Measurements from ENCODE around the gene TEC. TPM values are rescaled to one million over a fixed set of nuclear protein-coding genes. Genes with fewer than 3 reads are reported as not detected.

The TEC gene
- polyA plus RNA-seq, 1 of the 3 experiments (the other 2 are of a cell fraction), result 0.85 TPM

- Histone ChIP-seq H3K9ac (no peak overlapping the region), H3K36me3 (replicated peaks in 1 of 2; ENCODE audit: control insufficient read depth in 1 of 2, insufficient read depth in 2 of 2, low read length in 1 of 2) (no peaks in the 10 kb centered on the region), H3K9me2 (no peaks in the 10 kb centered on the region), H3K27ac (ENCODE audit: low read depth in 2 of 2, low read length in 1 of 2) (no peak overlapping the region), H4K20me1 (ENCODE audit: insufficient read depth) (no peaks in the 10 kb centered on the region), H3K79me2 (ENCODE audit: insufficient read depth) (no peaks in the 10 kb centered on the region), H2AFZ (ENCODE audit: low read depth) (no peak overlapping the region), H3K4me1 (ENCODE audit: control insufficient read depth in 1 of 2, insufficient read depth in 2 of 2, low read depth in 1 of 2, low read length in 1 of 2) (no peaks in the 10 kb centered on the region), H3K27me3 (ENCODE audit: insufficient read depth) (no peaks in the 10 kb centered on the region), H3F3A (replicated peaks; ENCODE audit: insufficient read depth) (no peaks in the 10 kb centered on the region), H3K4me3 (ENCODE audit: low read depth in 2 of 2, low read length in 1 of 2) (no peak overlapping the region), H3K4me2 (no peak overlapping the region), H3K9me3 (no peaks in the 10 kb centered on the region)
- ChIA-PET CTCF (interaction anchor here (0.6 to 1.1 kb wide), 2 partner anchors 14 to 178 kb away, joined by 3 read pairs; no protein-coding TSS in a partner anchor), POLR2A (no interaction called here)
- no peak for DNase-seq
- 91% methylated on average over 5 of the region's 5 CpGs for WGBS (ENCODE audit: low lambda C conversion rate)
- no peak for TF ChIP-seq TEAD4 (IDR thresholded peaks at IDR 0.05; ENCODE audit: borderline replicate concordance, insufficient read depth)
- no peak for TF ChIP-seq TAF1 (IDR thresholded peaks at IDR 0.05; ENCODE audit: borderline replicate concordance, low read depth, low read length)
- TF ChIP-seq, protein P1, sequence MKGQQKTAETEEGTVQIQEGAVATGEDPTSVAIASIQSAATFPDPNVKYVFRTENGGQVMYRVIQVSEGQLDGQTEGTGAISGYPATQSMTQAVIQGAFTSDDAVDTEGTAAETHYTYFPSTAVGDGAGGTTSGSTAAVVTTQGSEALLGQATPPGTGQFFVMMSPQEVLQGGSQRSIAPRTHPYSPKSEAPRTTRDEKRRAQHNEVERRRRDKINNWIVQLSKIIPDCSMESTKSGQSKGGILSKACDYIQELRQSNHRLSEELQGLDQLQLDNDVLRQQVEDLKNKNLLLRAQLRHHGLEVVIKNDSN (IDR thresholded peaks at IDR 0.05; ENCODE audit: borderline replicate concordance, low read depth), result no peak
- no peak for TF ChIP-seq TCF12 (IDR thresholded peaks at IDR 0.05)
- TF ChIP-seq, protein P2, sequence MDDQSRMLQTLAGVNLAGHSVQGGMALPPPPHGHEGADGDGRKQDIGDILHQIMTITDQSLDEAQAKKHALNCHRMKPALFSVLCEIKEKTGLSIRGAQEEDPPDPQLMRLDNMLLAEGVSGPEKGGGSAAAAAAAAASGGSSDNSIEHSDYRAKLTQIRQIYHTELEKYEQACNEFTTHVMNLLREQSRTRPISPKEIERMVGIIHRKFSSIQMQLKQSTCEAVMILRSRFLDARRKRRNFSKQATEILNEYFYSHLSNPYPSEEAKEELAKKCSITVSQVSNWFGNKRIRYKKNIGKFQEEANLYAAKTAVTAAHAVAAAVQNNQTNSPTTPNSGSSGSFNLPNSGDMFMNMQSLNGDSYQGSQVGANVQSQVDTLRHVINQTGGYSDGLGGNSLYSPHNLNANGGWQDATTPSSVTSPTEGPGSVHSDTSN (IDR thresholded peaks at IDR 0.05), result no peak
- no peak for TF ChIP-seq RCOR1 (IDR thresholded peaks at IDR 0.05; ENCODE audit: low read length)
- no peak for TF ChIP-seq POLR2AphosphoS5 (IDR thresholded peaks at IDR 0.05; ENCODE audit: low read depth, low read length)
- TF ChIP-seq FOXM1 (IDR thresholded peaks at IDR 0.05; ENCODE audit: low read depth), result no peak
- TF ChIP-seq, protein P3, sequence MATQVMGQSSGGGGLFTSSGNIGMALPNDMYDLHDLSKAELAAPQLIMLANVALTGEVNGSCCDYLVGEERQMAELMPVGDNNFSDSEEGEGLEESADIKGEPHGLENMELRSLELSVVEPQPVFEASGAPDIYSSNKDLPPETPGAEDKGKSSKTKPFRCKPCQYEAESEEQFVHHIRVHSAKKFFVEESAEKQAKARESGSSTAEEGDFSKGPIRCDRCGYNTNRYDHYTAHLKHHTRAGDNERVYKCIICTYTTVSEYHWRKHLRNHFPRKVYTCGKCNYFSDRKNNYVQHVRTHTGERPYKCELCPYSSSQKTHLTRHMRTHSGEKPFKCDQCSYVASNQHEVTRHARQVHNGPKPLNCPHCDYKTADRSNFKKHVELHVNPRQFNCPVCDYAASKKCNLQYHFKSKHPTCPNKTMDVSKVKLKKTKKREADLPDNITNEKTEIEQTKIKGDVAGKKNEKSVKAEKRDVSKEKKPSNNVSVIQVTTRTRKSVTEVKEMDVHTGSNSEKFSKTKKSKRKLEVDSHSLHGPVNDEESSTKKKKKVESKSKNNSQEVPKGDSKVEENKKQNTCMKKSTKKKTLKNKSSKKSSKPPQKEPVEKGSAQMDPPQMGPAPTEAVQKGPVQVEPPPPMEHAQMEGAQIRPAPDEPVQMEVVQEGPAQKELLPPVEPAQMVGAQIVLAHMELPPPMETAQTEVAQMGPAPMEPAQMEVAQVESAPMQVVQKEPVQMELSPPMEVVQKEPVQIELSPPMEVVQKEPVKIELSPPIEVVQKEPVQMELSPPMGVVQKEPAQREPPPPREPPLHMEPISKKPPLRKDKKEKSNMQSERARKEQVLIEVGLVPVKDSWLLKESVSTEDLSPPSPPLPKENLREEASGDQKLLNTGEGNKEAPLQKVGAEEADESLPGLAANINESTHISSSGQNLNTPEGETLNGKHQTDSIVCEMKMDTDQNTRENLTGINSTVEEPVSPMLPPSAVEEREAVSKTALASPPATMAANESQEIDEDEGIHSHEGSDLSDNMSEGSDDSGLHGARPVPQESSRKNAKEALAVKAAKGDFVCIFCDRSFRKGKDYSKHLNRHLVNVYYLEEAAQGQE (IDR thresholded peaks at IDR 0.05; ENCODE audit: low read depth, low read length), result no peak
- TF ChIP-seq RXRA (IDR thresholded peaks at IDR 0.05; ENCODE audit: borderline replicate concordance, low read depth), result no peak
- TF ChIP-seq SIN3A (IDR thresholded peaks at IDR 0.05; ENCODE audit: borderline replicate concordance, low read depth, low read length), result no peak
- TF ChIP-seq, protein P4, sequence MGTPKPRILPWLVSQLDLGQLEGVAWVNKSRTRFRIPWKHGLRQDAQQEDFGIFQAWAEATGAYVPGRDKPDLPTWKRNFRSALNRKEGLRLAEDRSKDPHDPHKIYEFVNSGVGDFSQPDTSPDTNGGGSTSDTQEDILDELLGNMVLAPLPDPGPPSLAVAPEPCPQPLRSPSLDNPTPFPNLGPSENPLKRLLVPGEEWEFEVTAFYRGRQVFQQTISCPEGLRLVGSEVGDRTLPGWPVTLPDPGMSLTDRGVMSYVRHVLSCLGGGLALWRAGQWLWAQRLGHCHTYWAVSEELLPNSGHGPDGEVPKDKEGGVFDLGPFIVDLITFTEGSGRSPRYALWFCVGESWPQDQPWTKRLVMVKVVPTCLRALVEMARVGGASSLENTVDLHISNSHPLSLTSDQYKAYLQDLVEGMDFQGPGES (IDR thresholded peaks at IDR 0.05; ENCODE audit: low read depth, low read length), result no peak
- TF ChIP-seq GATA2 (CRISPR knock-in tag; IDR thresholded peaks at IDR 0.05), result no peak
- no peak for TF ChIP-seq FOSL2 (IDR thresholded peaks at IDR 0.05; ENCODE audit: borderline replicate concordance, low read depth)
- TF ChIP-seq EZH2phosphoT487 (IDR thresholded peaks at IDR 0.05; ENCODE audit: borderline replicate concordance, low read depth), result no peak
- no peak for TF ChIP-seq SMC3 (IDR thresholded peaks at IDR 0.05; ENCODE audit: low read depth, low read length)
Observed at GRCh38 chr4:48307528-48307927, 37.9 kb upstream of the TEC start.

Measured in SK-N-SH (cell line).